NCI-H510A (cell line): Measurements from ENCODE around the gene KTN1.
A peak's percentile ranks its signal among the peaks of the same experiment; 100 is the strongest.

ENCODE experiments used
- DNase-seq: peaks from one replicate; lab custom pipeline; 2025; lab: John Stamatoyannopoulos, UW

The KTN1 gene

GRCh38 chr14:55684956-55685584 lies 105.1 kb downstream of the KTN1 start:
- DNase-seq = no peak

- no peak for DNase-seq
Measured at GRCh38 chr14:55686713-55687112, 106.7 kb downstream of the KTN1 start.

GRCh38 chr14:55688566-55688965 lies 108.6 kb downstream of the KTN1 start:
- no peak for DNase-seq

- DNase-seq = no peak
Measured at GRCh38 chr14:55689981-55690871, 110.2 kb downstream of the KTN1 start.

- no peak for DNase-seq
Measured at GRCh38 chr14:55691659-55692058, 111.7 kb downstream of the KTN1 start.

GRCh38 chr14:55693904-55694303 lies 113.9 kb downstream of the KTN1 start:
- DNase-seq = no peak

- no peak for DNase-seq
Measured at GRCh38 chr14:55697414-55697861, 117.4 kb downstream of the KTN1 start.

GRCh38 chr14:55698051-55698450 lies 118.0 kb downstream of the KTN1 start:
- DNase-seq = no peak

- DNase-seq = no peak
Measured at GRCh38 chr14:55699131-55700057, 119.4 kb downstream of the KTN1 start.

- no peak for DNase-seq
Measured at GRCh38 chr14:55701638-55702037, 121.6 kb downstream of the KTN1 start.

GRCh38 chr14:55702511-55702910 lies 122.5 kb downstream of the KTN1 start:
- no peak for DNase-seq

- no peak for DNase-seq
Measured at GRCh38 chr14:55704654-55705053, 124.6 kb downstream of the KTN1 start.

- peak; percentile 94 for DNase-seq
Measured at GRCh38 chr14:55705651-55706364, 125.8 kb downstream of the KTN1 start.

- DNase-seq = no peak
Measured at GRCh38 chr14:55706365-55706684, 126.3 kb downstream of the KTN1 start.

GRCh38 chr14:55706893-55707292 lies 126.9 kb downstream of the KTN1 start:
- no peak for DNase-seq

- peak; percentile 17 for DNase-seq
Measured at GRCh38 chr14:55707365-55707804, 127.4 kb downstream of the KTN1 start.

- no peak for DNase-seq
Measured at GRCh38 chr14:55710506-55711041, 130.6 kb downstream of the KTN1 start.

GRCh38 chr14:55711175-55711811 lies 131.3 kb downstream of the KTN1 start:
- DNase-seq = no peak

GRCh38 chr14:55712491-55712890 lies 132.5 kb downstream of the KTN1 start:
- DNase-seq = no peak

- DNase-seq = no peak
Measured at GRCh38 chr14:55713486-55713885, 133.5 kb downstream of the KTN1 start.

- DNase-seq = no peak
Measured at GRCh38 chr14:55715889-55716288, 135.9 kb downstream of the KTN1 start.
